GM23338 (cell line): ENCODE results near the gene SREBF2.

Experiments
- CREB1 ChIP-seq: fragments of 250-450 bp; sonication (Bioruptor Pico); IDR thresholded peaks from 2 replicates; pipeline ENCODE4 v1.5.0; 2020; ENCODE audit warnings: low read depth, mild to moderate bottlenecking, moderate library complexity
- CTCF ChIP-seq, 2 experiments: fragments of 200-600 bp in 1 of 2; sonication (generic) in 1 of 2; conservative IDR thresholded peaks; 2 replicates each; pipeline versions ENCODE4 v1.5.1 to v1.6.1; 2016 to 2017; ENCODE audit warnings: antibody characterized with exemption in 2 of 2, low read depth in 2 of 2, mild to moderate bottlenecking in 2 of 2, moderate library complexity in 1 of 2
- ETS1 ChIP-seq: IDR thresholded peaks from 2 replicates; pipeline ENCODE4 v1.6.1; 2016; ENCODE audit warnings: antibody characterized with exemption
- EZH2 ChIP-seq: fragments of 200-600 bp; sonication (generic); IDR thresholded peaks from one replicate; pipeline ENCODE4 v1.8.0; 2017; ENCODE audit warnings: antibody characterized with exemption, mild to moderate bottlenecking, low read depth; ENCODE audit not compliant: unreplicated experiment
- EZH2phosphoT487 ChIP-seq: fragments of 200-600 bp; sonication (generic); IDR thresholded peaks from one replicate; pipeline ENCODE4 v1.8.1; 2018; ENCODE audit warnings: antibody characterized with exemption; ENCODE audit not compliant: unreplicated experiment
- JUNB ChIP-seq: IDR thresholded peaks from one replicate; pipeline ENCODE4 v1.6.1; 2016; ENCODE audit warnings: antibody characterized with exemption; ENCODE audit not compliant: unreplicated experiment
- NANOG ChIP-seq: IDR thresholded peaks from 2 replicates; pipeline ENCODE4 v1.6.1; 2016; ENCODE audit warnings: antibody characterized with exemption, borderline replicate concordance
- POLR2AphosphoS5 ChIP-seq: IDR thresholded peaks from 2 replicates; pipeline ENCODE4 v1.6.1; 2016; ENCODE audit warnings: antibody characterized with exemption, low read depth
- REST ChIP-seq: IDR thresholded peaks from one replicate; pipeline ENCODE4 v1.6.1; 2018; ENCODE audit warnings: antibody characterized with exemption; ENCODE audit not compliant: unreplicated experiment
- STAT1 ChIP-seq: IDR thresholded peaks from one replicate; pipeline ENCODE4 v1.6.1; 2016; ENCODE audit warnings: antibody characterized with exemption; ENCODE audit not compliant: unreplicated experiment
- ZNF114 ChIP-seq: fragments of 250-450 bp; sonication (Bioruptor Pico); IDR thresholded peaks from 2 replicates; pipeline ENCODE4 v1.5.0; 2020; ENCODE audit warnings: mild to moderate bottlenecking, moderate library complexity
- TF ChIP-seq, protein P1 (sequence below): fragments of 250-450 bp; sonication (Bioruptor Pico); IDR thresholded peaks from 2 replicates; pipeline ENCODE4 v1.5.0; 2020; ENCODE audit warnings: mild to moderate bottlenecking, moderate library complexity

- no peak for TF ChIP-seq CTCF (conservative IDR thresholded peaks at IDR 0.05; ENCODE audit: low read depth in 2 of 2)
- no peak for TF ChIP-seq REST
- TF ChIP-seq POLR2AphosphoS5, result no peak
- no peak for TF ChIP-seq EZH2phosphoT487
- TF ChIP-seq EZH2, result no peak
- TF ChIP-seq CREB1 (CRISPR knock-in tag), result no peak
- no peak for TF ChIP-seq JUNB
- TF ChIP-seq, protein P1, sequence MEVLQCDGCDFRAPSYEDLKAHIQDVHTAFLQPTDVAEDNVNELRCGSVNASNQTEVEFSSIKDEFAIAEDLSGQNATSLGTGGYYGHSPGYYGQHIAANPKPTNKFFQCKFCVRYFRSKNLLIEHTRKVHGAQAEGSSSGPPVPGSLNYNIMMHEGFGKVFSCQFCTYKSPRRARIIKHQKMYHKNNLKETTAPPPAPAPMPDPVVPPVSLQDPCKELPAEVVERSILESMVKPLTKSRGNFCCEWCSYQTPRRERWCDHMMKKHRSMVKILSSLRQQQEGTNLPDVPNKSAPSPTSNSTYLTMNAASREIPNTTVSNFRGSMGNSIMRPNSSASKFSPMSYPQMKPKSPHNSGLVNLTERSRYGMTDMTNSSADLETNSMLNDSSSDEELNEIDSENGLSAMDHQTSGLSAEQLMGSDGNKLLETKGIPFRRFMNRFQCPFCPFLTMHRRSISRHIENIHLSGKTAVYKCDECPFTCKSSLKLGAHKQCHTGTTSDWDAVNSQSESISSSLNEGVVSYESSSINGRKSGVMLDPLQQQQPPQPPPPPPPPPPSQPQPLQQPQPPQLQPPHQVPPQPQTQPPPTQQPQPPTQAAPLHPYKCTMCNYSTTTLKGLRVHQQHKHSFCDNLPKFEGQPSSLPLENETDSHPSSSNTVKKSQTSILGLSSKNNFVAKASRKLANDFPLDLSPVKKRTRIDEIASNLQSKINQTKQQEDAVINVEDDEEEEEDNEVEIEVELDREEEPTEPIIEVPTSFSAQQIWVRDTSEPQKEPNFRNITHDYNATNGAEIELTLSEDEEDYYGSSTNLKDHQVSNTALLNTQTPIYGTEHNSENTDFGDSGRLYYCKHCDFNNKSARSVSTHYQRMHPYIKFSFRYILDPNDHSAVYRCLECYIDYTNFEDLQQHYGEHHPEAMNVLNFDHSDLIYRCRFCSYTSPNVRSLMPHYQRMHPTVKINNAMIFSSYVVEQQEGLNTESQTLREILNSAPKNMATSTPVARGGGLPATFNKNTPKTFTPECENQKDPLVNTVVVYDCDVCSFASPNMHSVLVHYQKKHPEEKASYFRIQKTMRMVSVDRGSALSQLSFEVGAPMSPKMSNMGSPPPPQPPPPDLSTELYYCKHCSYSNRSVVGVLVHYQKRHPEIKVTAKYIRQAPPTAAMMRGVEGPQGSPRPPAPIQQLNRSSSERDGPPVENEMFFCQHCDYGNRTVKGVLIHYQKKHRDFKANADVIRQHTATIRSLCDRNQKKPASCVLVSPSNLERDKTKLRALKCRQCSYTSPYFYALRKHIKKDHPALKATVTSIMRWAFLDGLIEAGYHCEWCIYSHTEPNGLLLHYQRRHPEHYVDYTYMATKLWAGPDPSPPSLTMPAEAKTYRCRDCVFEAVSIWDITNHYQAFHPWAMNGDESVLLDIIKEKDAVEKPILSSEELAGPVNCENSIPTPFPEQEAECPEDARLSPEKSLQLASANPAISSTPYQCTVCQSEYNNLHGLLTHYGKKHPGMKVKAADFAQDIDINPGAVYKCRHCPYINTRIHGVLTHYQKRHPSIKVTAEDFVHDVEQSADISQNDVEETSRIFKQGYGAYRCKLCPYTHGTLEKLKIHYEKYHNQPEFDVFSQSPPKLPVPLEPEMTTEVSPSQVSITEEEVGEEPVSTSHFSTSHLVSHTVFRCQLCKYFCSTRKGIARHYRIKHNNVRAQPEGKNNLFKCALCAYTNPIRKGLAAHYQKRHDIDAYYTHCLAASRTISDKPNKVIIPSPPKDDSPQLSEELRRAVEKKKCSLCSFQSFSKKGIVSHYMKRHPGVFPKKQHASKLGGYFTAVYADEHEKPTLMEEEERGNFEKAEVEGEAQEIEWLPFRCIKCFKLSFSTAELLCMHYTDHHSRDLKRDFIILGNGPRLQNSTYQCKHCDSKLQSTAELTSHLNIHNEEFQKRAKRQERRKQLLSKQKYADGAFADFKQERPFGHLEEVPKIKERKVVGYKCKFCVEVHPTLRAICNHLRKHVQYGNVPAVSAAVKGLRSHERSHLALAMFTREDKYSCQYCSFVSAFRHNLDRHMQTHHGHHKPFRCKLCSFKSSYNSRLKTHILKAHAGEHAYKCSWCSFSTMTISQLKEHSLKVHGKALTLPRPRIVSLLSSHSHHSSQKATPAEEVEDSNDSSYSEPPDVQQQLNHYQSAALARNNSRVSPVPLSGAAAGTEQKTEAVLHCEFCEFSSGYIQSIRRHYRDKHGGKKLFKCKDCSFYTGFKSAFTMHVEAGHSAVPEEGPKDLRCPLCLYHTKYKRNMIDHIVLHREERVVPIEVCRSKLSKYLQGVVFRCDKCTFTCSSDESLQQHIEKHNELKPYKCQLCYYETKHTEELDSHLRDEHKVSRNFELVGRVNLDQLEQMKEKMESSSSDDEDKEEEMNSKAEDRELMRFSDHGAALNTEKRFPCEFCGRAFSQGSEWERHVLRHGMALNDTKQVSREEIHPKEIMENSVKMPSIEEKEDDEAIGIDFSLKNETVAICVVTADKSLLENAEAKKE (CRISPR knock-in tag), result no peak
- no peak for TF ChIP-seq NANOG
- TF ChIP-seq ETS1, result no peak
- TF ChIP-seq ZNF114 (CRISPR knock-in tag), result no peak
- TF ChIP-seq STAT1, result no peak
Measured at GRCh38 chr22:41831383-41831782, 1.5 kb upstream of the SREBF2 start.
